ENCODE measurements around the gene NR2E3. TPM values are rescaled to one million over a fixed set of nuclear protein-coding genes. Genes with fewer than 3 reads are reported as not detected.

The NR2E3 gene
- not detected for total RNA-seq

- ATAC-seq (no peak), DNase-seq (no peak)
- Mint-ChIP-seq H3K4me1 (ENCODE audit: low read depth) (no peaks in the 10 kb centered on the region), H3K9me3 (no peaks in the 10 kb centered on the region), H3K36me3 (ENCODE audit: insufficient read depth) (no peaks in the 10 kb centered on the region), H3K4me3 (no peak within 1 kb of the TSS), H3K27me3 (ENCODE audit: low read depth) (peaks cover 2% of the 10 kb centered on the region)
Observed at GRCh38 chr15:71810256-71811035, at the start of gene NR2E3. Gene NR2E3 (plus strand): TSS chr15:71810554. CDS start chr15:71810744, 190 bp downstream.

DNA sequence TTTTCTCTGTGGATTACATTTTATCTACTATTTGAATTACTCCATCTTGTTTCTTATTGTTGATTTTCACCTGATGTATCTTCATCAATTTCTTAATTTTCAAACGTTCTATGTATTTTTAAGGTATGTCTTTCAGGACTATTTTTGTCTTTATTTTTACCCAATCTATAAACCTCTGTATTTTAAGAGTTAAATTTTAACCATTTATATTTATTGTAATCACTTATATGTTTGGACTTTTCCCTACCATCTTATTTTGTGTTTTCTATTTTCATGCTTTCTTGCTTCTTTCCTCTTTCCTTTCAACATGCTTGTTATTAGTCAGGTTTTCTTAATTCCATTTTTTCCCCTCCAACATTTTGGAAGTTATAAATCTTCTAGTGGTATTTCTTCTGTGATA is 49.5 kb upstream of the NR2E3 start:
- H3K4me3 Mint-ChIP-seq, result no peak overlapping the region
- H3K4me1 Mint-ChIP-seq (ENCODE audit: low read depth), result no peaks in the 10 kb centered on the region
- DNase-seq (no peak), ATAC-seq (no peak)
- peaks cover 7% of the 10 kb centered on the region for H3K27me3 Mint-ChIP-seq (ENCODE audit: low read depth)
- peaks cover 17% of the 10 kb centered on the region for H3K9me3 Mint-ChIP-seq
- H3K36me3 Mint-ChIP-seq (ENCODE audit: insufficient read depth), result peaks cover 1% of the 10 kb centered on the region

DNA sequence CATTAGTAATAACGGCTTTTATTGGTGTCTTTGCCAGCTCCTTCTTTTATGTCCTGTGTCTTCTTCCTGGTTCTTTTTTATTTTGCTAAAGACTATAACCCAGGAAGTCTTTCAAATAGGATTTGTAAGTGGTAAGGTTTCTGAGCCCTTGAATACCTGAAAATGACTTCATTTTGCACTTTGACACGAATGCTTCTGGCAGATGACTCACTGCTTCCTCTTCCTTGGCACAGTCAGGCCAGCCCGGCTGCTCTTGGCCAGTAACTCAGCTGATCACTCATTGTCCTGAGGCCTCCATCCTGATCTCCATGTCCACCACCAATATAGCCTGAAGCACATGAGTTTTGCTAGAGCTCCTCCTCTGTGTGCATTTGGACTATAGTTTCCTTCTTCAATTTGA is 48.7 kb upstream of the NR2E3 start:
- Mint-ChIP-seq H3K4me3 (no peak overlapping the region), H3K27me3 (ENCODE audit: low read depth) (peaks cover 5% of the 10 kb centered on the region), H3K4me1 (ENCODE audit: low read depth) (no peaks in the 10 kb centered on the region), H3K9me3 (peaks cover 17% of the 10 kb centered on the region), H3K36me3 (ENCODE audit: insufficient read depth) (peaks cover 1% of the 10 kb centered on the region)
- ATAC-seq, result no peak
- no peak for DNase-seq

DNA sequence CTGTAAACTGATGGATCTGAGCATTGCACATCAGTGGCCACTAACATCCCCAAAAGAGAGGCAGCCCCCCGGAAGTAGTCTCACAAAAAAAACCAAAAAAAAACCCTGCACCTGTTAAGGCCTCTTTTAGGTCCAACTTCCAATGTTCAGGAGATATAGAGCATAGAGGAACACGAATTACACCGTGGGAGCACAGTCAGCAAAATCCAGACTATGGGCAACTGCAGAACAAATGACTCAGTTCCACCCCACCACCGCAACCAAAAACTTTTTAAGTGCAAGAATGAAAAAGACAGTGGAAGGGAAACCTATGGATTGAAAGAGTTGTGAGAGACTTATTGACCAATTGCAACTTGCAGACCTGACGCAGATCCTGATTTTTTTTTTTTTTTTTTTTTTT is 42.2 kb upstream of the NR2E3 start:
- ATAC-seq, result no peak
- no peaks in the 10 kb centered on the region for H3K9me3 Mint-ChIP-seq
- no peaks in the 10 kb centered on the region for H3K36me3 Mint-ChIP-seq (ENCODE audit: insufficient read depth)

DNA sequence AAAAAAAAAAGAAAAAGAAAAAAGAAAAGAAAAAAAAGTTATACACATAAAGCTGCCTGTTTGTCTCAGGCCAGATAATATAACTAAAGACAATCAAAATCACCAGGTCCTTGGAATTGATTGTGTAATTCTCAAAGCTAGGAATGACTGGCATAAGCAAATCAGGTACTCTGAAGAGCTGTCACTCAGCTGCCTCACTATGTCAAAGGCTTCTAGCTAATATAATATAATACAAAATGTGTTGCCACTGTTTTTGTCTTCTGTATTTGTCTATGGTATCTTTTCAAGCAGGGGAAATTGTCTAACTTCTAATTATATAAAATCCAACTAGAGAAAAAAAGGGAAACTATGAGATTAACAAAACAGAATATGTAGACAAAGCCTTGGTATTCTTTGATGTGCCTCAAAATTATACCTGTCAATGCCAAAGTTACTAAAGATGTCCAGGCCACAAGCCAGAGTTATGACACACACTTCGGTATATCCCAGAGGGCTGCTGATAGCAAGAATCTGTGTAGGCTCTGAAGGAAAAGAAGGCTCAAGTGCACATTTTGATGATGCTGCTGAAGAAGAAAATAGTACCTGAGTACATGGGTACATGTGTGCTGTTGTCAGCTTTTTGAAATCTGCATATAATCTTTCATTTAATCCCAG is 37.0 kb upstream of the NR2E3 start:
- Mint-ChIP-seq H3K4me1 (ENCODE audit: low read depth) (no peaks in the 10 kb centered on the region), H3K4me3 (no peak overlapping the region), H3K9me3 (no peaks in the 10 kb centered on the region), H3K36me3 (ENCODE audit: insufficient read depth) (no peaks in the 10 kb centered on the region), H3K27me3 (ENCODE audit: low read depth) (peaks cover under 1% of the 10 kb centered on the region)
- no peak for ATAC-seq
- no peak for DNase-seq

More for the DNA sequence above, 42.2 kb upstream of the NR2E3 start:
- no peak for DNase-seq
- Mint-ChIP-seq H3K4me1 (ENCODE audit: low read depth) (no peaks in the 10 kb centered on the region), H3K27me3 (ENCODE audit: low read depth) (peaks cover 10% of the 10 kb centered on the region), H3K4me3 (no peak overlapping the region)

DNA sequence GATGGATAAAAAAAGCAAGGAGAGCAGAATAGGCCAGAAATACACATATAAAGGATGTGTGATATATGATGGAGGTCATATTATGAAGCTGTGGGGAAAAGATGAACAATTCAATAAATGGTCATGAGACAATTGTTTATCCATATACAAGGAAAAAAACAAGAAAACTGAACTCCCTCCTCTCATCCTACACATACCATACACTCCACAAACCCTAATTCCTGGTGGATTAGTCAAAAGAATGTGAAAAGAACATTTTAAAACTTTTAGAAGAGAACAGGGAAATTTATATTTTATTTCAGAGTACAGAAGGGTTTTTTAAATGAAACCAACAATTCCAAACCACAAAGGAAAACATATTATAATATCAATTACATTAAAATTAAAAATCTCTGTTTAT is 34.5 kb upstream of the NR2E3 start:
- H3K9me3 Mint-ChIP-seq, result no peaks in the 10 kb centered on the region
- H3K27me3 Mint-ChIP-seq (ENCODE audit: low read depth), result peaks cover 5% of the 10 kb centered on the region
- H3K4me3 Mint-ChIP-seq, result no peak overlapping the region
- ATAC-seq, result no peak
- peaks cover 3% of the 10 kb centered on the region for H3K4me1 Mint-ChIP-seq (ENCODE audit: low read depth)
- no peak for DNase-seq
- no peaks in the 10 kb centered on the region for H3K36me3 Mint-ChIP-seq (ENCODE audit: insufficient read depth)

DNA sequence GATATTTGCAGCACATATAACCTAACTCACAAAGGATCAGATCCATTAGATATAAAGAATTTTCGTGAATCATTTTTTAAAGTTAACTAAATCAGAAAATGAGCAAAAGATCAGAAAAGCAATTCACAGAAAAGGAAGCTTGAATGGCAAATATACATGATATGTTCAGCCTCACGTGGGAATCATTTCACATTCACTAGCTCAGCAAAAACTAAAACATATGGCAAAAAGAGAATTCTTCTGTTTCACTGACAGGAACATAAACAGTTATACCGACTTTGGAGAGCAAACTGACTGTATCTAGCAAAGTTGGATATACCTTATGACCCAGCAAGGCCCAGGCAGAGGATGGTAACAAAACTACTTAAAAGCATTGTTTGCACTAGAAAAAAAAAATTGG is 34.0 kb upstream of the NR2E3 start:
- no peak for DNase-seq
- no peak for ATAC-seq
- H3K4me3 Mint-ChIP-seq, result no peak overlapping the region
- no peaks in the 10 kb centered on the region for H3K9me3 Mint-ChIP-seq
- H3K36me3 Mint-ChIP-seq (ENCODE audit: insufficient read depth), result no peaks in the 10 kb centered on the region
- peaks cover 3% of the 10 kb centered on the region for H3K4me1 Mint-ChIP-seq (ENCODE audit: low read depth)
- H3K27me3 Mint-ChIP-seq (ENCODE audit: low read depth), result peaks cover 5% of the 10 kb centered on the region

GRCh38 chr15:71777216-71777943 is 33.0 kb upstream of the NR2E3 start:
- H3K27me3 Mint-ChIP-seq (ENCODE audit: low read depth), result peaks cover 7% of the 10 kb centered on the region
- no peak for ATAC-seq
- no peaks in the 10 kb centered on the region for H3K36me3 Mint-ChIP-seq (ENCODE audit: insufficient read depth)
- no peak for DNase-seq
- H3K4me3 Mint-ChIP-seq, result no peak overlapping the region
- peaks cover 3% of the 10 kb centered on the region for H3K4me1 Mint-ChIP-seq (ENCODE audit: low read depth)
- no peaks in the 10 kb centered on the region for H3K9me3 Mint-ChIP-seq

DNA sequence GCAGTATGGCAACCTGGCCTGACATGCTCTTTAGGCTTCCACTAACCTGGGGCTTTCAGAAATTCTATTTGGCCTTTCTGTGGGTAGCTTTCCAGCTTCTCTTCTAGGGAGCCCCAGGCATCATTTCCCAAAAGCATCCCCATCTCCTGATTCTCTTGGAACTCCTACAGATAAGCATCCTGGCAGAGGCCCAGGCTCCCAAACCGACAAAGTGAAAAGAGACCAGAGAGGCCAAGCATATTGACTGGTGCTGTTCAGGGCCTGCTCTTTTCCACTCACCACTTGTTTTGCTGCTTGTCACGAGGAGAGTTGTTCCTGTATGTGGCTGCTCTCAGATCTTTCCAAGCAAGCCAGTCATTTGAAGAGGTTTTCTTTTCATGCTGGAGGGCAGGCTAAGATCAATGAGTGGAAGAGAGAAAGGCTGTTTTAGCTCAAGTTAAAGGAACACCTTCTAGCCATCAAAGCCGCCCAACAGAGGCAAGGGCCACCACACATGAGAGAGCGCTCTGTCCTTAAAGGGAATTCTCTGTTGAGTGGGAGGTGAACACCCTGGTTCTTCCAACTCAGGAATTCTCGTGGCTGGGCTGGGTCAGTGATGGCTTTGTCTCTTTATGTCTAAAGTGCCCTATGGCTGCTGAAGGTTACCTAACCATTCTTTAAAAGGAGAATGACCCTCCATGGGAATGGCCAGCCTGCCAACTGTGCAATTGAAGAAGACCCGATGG is 31.1 kb upstream of the NR2E3 start:
- ATAC-seq (no peak), DNase-seq (no peak)
- no peaks in the 10 kb centered on the region for H3K36me3 Mint-ChIP-seq (ENCODE audit: insufficient read depth)
- peaks cover 3% of the 10 kb centered on the region for H3K4me1 Mint-ChIP-seq (ENCODE audit: low read depth)
- H3K4me3 Mint-ChIP-seq, result no peak overlapping the region
- H3K9me3 Mint-ChIP-seq, result no peaks in the 10 kb centered on the region
- peaks cover 16% of the 10 kb centered on the region for H3K27me3 Mint-ChIP-seq (ENCODE audit: low read depth)

- Mint-ChIP-seq H3K36me3 (ENCODE audit: insufficient read depth) (no peaks in the 10 kb centered on the region), H3K27me3 (ENCODE audit: low read depth) (peaks cover 22% of the 10 kb centered on the region), H3K9me3 (no peaks in the 10 kb centered on the region), H3K4me3 (no peak overlapping the region), H3K4me1 (ENCODE audit: low read depth) (peaks cover 3% of the 10 kb centered on the region)
- peak; percentile 24 for DNase-seq
- peak; percentile 53 to 59 for ATAC-seq
Observed at GRCh38 chr15:71780115-71780976, 30.0 kb upstream of the NR2E3 start.

DNA sequence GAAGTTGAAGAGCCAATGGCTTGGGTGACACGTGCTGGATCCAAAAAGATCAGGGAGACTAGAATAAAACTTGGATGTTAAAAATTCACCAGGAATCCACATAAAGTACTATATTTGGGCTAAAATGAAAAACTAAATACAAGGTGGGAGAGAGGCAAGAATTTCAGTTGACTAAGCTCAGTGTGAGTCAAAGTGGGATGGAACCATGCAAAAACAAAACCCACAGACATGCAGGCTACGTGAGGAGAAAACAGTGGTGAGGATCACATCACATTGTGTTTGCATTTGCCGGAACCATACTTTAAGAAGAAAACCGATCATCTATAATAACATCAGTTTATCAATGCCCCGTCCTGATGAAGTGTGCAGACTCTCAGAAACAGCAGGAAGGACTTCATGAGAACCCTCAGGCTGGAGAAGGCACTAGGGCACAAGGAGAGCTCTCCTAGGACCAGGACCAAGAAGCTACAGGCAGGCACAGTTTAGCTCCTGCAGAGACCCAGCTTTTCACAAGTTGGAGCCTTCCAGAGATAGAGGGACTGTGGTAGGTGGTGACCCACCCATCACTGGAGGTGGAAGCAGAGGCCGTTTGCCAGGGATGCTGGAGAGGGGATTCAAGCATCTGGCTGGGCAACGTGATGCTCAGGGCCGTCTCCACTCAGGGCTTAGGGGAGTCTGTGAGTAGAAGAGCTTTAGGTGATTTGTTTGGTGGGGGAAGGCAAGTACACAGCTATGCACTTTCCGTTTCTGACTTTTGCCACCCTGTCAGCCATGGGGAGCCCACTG is 29.0 kb upstream of the NR2E3 start:
- DNase-seq, result no peak
- Mint-ChIP-seq H3K36me3 (ENCODE audit: insufficient read depth) (no peaks in the 10 kb centered on the region), H3K9me3 (no peaks in the 10 kb centered on the region), H3K4me1 (ENCODE audit: low read depth) (peaks cover 3% of the 10 kb centered on the region), H3K27me3 (ENCODE audit: low read depth) (peaks cover 27% of the 10 kb centered on the region), H3K4me3 (no peak overlapping the region)
- peak in 1 of 2 donors; percentile 46 for ATAC-seq

GRCh38 chr15:71781965-71782265 is 28.4 kb upstream of the NR2E3 start:
- peaks cover 27% of the 10 kb centered on the region for H3K27me3 Mint-ChIP-seq (ENCODE audit: low read depth)
- no peaks in the 10 kb centered on the region for H3K9me3 Mint-ChIP-seq
- no peak for DNase-seq
- no peak overlapping the region for H3K4me3 Mint-ChIP-seq
- H3K36me3 Mint-ChIP-seq (ENCODE audit: insufficient read depth), result no peaks in the 10 kb centered on the region
- ATAC-seq, result no peak
- peaks cover 3% of the 10 kb centered on the region for H3K4me1 Mint-ChIP-seq (ENCODE audit: low read depth)
